MM.1S (cell line): ENCODE data around the gene TRAPPC11.

ENCODE experiments used
- DNase-seq: peaks from one replicate; pipeline ENCODE4 v3.0.0-alpha.2; 2015
- H2AFZ ChIP-seq: fragments of 300-600 bp; sonication (generic); 2 replicates; pipeline ENCODE4 v1.6.0; 2016; ENCODE audit warnings: antibody characterized with exemption, low read length
- H3F3A ChIP-seq: fragments of 300-600 bp; sonication (generic); 2 replicates; pipeline ENCODE4 v1.6.1; 2016; ENCODE audit warnings: mild to moderate bottlenecking, antibody characterized with exemption, low read length, moderate library complexity, mixed read lengths; ENCODE audit not compliant: insufficient read depth
- H3K27ac ChIP-seq: fragments of 300-600 bp; sonication (generic); 2 replicates; pipeline ENCODE4 v1.5.1; 2016; ENCODE audit warnings: mild to moderate bottlenecking, low read length
- H3K27me3 ChIP-seq: fragments of 300-600 bp; sonication (generic); replicated peaks from 2 replicates; pipeline ENCODE4 v1.6.0; 2016; ENCODE audit warnings: low read length; ENCODE audit not compliant: insufficient read depth
- H3K36me3 ChIP-seq: fragments of 300-600 bp; sonication (generic); replicated peaks from 2 replicates; pipeline ENCODE4 v1.6.1; 2016; ENCODE audit warnings: mild to moderate bottlenecking, low read length, mixed read lengths; ENCODE audit not compliant: insufficient read depth
- H3K4me1 ChIP-seq: fragments of 300-600 bp; sonication (generic); 2 replicates; pipeline ENCODE4 v1.6.1; 2016; ENCODE audit warnings: low read length, mixed read lengths
- H3K4me2 ChIP-seq: fragments of 300-600 bp; sonication (generic); 2 replicates; pipeline ENCODE4 v1.6.0; 2016; ENCODE audit warnings: low read depth, low read length
- H3K4me3 ChIP-seq: fragments of 300-600 bp; sonication (generic); 2 replicates; pipeline ENCODE4 v1.5.1; 2016; ENCODE audit warnings: low read length, mixed read lengths
- H3K79me2 ChIP-seq: fragments of 300-600 bp; sonication (generic); 2 replicates; pipeline ENCODE4 v1.6.1; 2016; ENCODE audit warnings: mixed run types, low read length, mixed read lengths
- H3K9ac ChIP-seq: fragments of 300-600 bp; sonication (generic); 2 replicates; pipeline ENCODE4 v1.6.1; 2016; ENCODE audit warnings: low read length, mixed read lengths
- H3K9me2 ChIP-seq: fragments of 300-600 bp; sonication (generic); replicated peaks from 2 replicates; pipeline ENCODE4 v1.6.1; 2016; ENCODE audit warnings: mild to moderate bottlenecking, low read length, mixed read lengths; ENCODE audit not compliant: insufficient read depth
- H3K9me3 ChIP-seq: fragments of 300-600 bp; sonication (generic); replicated peaks from 2 replicates; pipeline ENCODE4 v1.6.1; 2016; ENCODE audit warnings: mild to moderate bottlenecking, low read length, mixed read lengths; ENCODE audit not compliant: insufficient read depth
- H4K20me1 ChIP-seq: fragments of 300-600 bp; sonication (generic); 2 replicates; pipeline ENCODE4 v1.6.1; 2016; ENCODE audit warnings: mild to moderate bottlenecking, low read length, moderate library complexity, mixed read lengths; ENCODE audit not compliant: insufficient read depth
- EZH2 ChIP-seq: fragments of 300-600 bp; sonication (generic); optimal IDR thresholded peaks from 2 replicates; pipeline ENCODE3; 2017; ENCODE audit warnings: low read depth, mild to moderate bottlenecking, antibody characterized with exemption, low read length, mixed read lengths
- EZH2phosphoT487 ChIP-seq: fragments of 300-600 bp; sonication (generic); IDR thresholded peaks from 2 replicates; pipeline ENCODE4 v1.6.1; 2018; ENCODE audit warnings: antibody characterized with exemption, low read length
- TF ChIP-seq, protein P1 (sequence below): fragments of 300-600 bp; sonication (generic); IDR thresholded peaks from 2 replicates; pipeline ENCODE4 v1.5.1; 2016; ENCODE audit warnings: antibody characterized with exemption, low read length, mixed read lengths

TRAPPC11 gene

DNA sequence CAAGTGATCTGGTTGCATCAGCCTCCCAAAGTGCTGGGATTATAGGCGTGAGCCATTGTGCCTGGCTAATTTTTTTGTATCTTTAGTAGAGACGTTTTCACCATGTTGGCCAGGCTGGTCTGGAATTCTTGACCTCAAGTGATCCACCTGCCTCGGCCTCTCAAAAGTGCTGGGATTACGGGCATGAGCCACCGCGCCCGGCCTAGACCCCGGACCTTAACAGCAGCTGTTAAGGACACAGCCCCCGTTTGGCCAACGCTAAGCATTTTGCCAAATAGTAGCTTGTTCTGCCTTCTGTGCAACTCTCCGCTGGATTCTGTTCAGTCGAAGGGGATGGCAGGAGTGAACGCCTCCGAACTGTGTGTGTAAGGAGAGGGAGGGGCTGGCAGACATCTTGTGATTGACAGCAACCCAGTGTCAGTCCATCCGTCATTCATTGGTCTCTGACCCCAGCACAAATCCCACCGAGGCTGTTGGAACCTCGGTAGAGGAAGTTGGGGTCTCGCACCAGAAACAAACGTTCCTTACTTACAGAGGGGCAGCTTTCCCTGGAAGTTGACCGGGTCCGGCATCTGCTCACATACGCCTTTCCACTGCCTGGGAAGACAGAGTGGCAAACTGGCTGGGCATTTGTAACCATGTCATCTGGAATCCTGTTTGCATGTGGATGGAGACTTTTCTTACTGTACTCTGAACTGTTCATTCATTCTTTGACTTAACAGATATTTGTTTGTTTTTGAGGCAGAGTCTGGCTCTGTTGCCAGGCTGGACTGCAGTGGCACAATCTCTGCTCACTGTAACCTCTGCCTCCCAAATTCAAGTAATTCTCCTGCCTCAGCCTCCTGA, 69.4 kb downstream of the TRAPPC11 start:
- Histone ChIP-seq H2AFZ (no peak overlapping the region), H3K9me3 (no peaks in the 10 kb centered on the region), H3K4me1 (peaks cover 7% of the 10 kb centered on the region), H3K79me2 (no peaks in the 10 kb centered on the region), H4K20me1 (no peaks in the 10 kb centered on the region), H3K4me2 (no peak overlapping the region), H3K9ac (no peak overlapping the region), H3K27me3 (no peaks in the 10 kb centered on the region), H3K27ac (no peak overlapping the region), H3K9me2 (no peaks in the 10 kb centered on the region), H3K36me3 (no peaks in the 10 kb centered on the region), H3K4me3 (no peak overlapping the region), H3F3A (peaks cover 8% of the 10 kb centered on the region)
- DNase-seq: no peak
- TF ChIP-seq EZH2phosphoT487: no peak
- TF ChIP-seq EZH2: no peak
- TF ChIP-seq, protein P1, sequence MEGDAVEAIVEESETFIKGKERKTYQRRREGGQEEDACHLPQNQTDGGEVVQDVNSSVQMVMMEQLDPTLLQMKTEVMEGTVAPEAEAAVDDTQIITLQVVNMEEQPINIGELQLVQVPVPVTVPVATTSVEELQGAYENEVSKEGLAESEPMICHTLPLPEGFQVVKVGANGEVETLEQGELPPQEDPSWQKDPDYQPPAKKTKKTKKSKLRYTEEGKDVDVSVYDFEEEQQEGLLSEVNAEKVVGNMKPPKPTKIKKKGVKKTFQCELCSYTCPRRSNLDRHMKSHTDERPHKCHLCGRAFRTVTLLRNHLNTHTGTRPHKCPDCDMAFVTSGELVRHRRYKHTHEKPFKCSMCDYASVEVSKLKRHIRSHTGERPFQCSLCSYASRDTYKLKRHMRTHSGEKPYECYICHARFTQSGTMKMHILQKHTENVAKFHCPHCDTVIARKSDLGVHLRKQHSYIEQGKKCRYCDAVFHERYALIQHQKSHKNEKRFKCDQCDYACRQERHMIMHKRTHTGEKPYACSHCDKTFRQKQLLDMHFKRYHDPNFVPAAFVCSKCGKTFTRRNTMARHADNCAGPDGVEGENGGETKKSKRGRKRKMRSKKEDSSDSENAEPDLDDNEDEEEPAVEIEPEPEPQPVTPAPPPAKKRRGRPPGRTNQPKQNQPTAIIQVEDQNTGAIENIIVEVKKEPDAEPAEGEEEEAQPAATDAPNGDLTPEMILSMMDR: no peak

DNA sequence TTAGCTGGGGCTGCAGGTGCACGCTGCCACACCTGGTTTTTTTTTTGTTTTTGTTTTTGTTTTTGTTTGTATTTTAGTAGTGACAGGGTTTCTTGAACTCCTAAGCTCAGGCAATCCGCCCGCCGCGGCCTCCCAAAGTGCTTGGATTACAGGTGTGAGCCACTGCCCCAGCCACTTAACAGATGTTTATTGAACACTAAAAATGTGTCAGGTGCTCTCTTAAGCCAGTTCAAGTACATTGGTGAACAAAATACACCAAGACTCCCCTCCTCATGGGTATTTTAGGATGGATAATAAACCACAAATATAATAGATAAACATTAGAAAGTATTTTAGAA, 69.9 kb downstream of the TRAPPC11 start:
- Histone ChIP-seq H3F3A (peaks cover 2% of the 10 kb centered on the region), H3K4me3 (no peak overlapping the region), H3K9me2 (no peaks in the 10 kb centered on the region), H3K9me3 (no peaks in the 10 kb centered on the region), H3K4me1 (peaks cover 1% of the 10 kb centered on the region), H3K4me2 (no peak overlapping the region), H3K79me2 (no peaks in the 10 kb centered on the region), H3K27ac (no peak overlapping the region), H4K20me1 (no peaks in the 10 kb centered on the region), H3K36me3 (no peaks in the 10 kb centered on the region), H2AFZ (no peak overlapping the region), H3K27me3 (no peaks in the 10 kb centered on the region), H3K9ac (no peak overlapping the region)
- DNase-seq: no peak
- no peak for TF ChIP-seq EZH2phosphoT487
- no peak for TF ChIP-seq EZH2
- TF ChIP-seq, protein P1: no peak

DNA sequence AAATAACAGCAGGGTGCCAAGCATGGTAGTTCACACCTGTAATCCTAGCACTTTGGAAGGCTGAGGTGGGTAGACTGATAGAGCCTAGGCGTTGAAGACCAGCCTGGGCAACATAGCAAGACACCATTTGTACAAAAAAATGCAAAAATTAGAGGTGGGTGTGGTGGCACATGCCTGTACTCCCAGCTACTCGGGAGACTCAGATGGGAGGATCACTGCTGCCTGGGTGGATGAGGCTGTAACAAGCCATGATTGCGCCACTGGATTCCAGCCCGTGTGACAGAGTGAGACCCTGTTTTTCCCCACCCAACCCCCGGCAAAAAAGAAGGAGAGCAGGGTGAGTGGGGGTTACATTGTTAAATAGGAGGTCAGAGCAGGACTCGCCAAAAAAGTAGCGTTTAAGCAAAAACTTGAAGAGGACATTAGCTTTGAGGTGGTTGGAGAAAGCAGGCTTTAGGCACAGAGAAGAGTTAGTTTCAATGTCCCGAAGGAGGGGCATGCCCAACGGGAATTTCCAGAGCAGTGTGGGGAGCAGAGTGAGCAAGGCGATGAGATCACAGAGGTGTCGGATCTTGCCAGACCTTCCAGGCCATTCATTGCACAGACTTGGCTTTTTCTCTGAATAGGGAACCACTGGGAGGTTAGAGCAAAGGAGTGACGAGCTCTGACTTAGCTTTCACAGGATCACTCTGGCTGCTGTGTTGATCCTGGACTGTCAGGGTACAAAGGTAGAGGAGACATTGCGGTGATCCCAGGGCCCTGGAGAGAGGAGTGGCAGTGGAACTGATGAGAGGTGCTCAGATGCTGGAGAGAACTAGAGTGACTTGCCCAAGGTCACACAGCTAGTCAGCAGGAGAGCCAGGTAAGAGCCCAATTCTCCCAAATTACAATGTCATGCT, 70.6 kb downstream of the TRAPPC11 start:
- H3K36me3 ChIP-seq: no peaks in the 10 kb centered on the region
- DNase-seq: no peak

More for the DNA sequence above, 70.6 kb downstream of the TRAPPC11 start:
- TF ChIP-seq EZH2 (no peak), EZH2phosphoT487 (no peak)
- TF ChIP-seq, protein P1: no peak
- Histone ChIP-seq H4K20me1 (no peaks in the 10 kb centered on the region), H3K4me1 (no peaks in the 10 kb centered on the region), H2AFZ (no peak overlapping the region), H3K4me2 (no peak overlapping the region), H3K9me2 (no peaks in the 10 kb centered on the region), H3K9me3 (no peaks in the 10 kb centered on the region), H3F3A (no peaks in the 10 kb centered on the region), H3K27ac (no peak overlapping the region), H3K9ac (no peak overlapping the region), H3K79me2 (no peaks in the 10 kb centered on the region), H3K4me3 (no peak overlapping the region), H3K27me3 (no peaks in the 10 kb centered on the region)
